CD14-positive monocyte (primary cell): ENCODE results near the gene CTCF. TPM values are rescaled to one million over a fixed set of nuclear protein-coding genes. Genes with fewer than 3 reads are reported as not detected.

Experiments used
- DNase-seq, 3 donors: peaks; one replicate each; pipeline ENCODE4 v3.0.0-alpha.2; 2011 to 2022
- H2AFZ ChIP-seq: 2 replicates; pipeline ENCODE4 v1.6.0; 2012; ENCODE audit warnings: mild to moderate bottlenecking, low read depth, low read length, inconsistent platforms; ENCODE audit not compliant: insufficient read depth, poor library complexity, severe bottlenecking
- H3K27ac ChIP-seq, 2 donors: 1 replicate in 1 of 2; 2 replicates in 1 of 2; pipeline ENCODE4 v1.5.1; 2012 to 2013; ENCODE audit warnings: low read length in 2 of 2, control low read depth in 1 of 2, inconsistent platforms in 1 of 2, low read depth in 1 of 2, mild to moderate bottlenecking in 1 of 2
- H3K27me3 ChIP-seq, 2 donors: one replicate each; pipeline versions ENCODE4 v1.6.0 to v1.6.1; 2011 to 2013; ENCODE audit warnings: low read length in 2 of 2; ENCODE audit not compliant: control insufficient read depth in 2 of 2, insufficient read depth in 2 of 2
- H3K36me3 ChIP-seq, 2 donors: replicated peaks in 1 of 2; 1 replicate in 1 of 2; 2 replicates in 1 of 2; pipeline versions ENCODE4 v1.5.1 to v1.6.1; 2012 to 2013; ENCODE audit warnings: low read length in 2 of 2, control low read depth in 1 of 2, inconsistent platforms in 1 of 2, mild to moderate bottlenecking in 1 of 2; ENCODE audit not compliant: insufficient read depth in 2 of 2, control insufficient read depth in 1 of 2
- H3K4me1 ChIP-seq, 2 donors: 1 replicate in 1 of 2; 2 replicates in 1 of 2; pipeline versions ENCODE4 v1.5.1 to v1.6.1; 2012 to 2013; ENCODE audit warnings: low read length in 2 of 2, control low read depth in 1 of 2, inconsistent platforms in 1 of 2, mild to moderate bottlenecking in 1 of 2, moderate library complexity in 1 of 2; ENCODE audit not compliant: insufficient read depth in 2 of 2, control insufficient read depth in 1 of 2
- H3K4me2 ChIP-seq: replicated peaks from 2 replicates; pipeline ENCODE3; 2012; ENCODE audit warnings: low read length, moderate library complexity, mild to moderate bottlenecking; ENCODE audit not compliant: poor library complexity, severe bottlenecking; ENCODE audit errors: extremely low read depth
- H3K4me3 ChIP-seq, 3 experiments: fragments of 200-600 bp in 1 of 3; sonication (generic) in 1 of 3; replicated peaks in 1 of 3; 1 replicate in 2 of 3; 2 replicates in 1 of 3; pipeline ENCODE4 v1.5.1; 2011 to 2013; ENCODE audit warnings: low read length in 3 of 3, mild to moderate bottlenecking in 3 of 3, control low read depth in 2 of 3, low read depth in 2 of 3, inconsistent platforms in 1 of 3, moderate library complexity in 1 of 3
- H3K79me2 ChIP-seq: 2 replicates; pipeline ENCODE4 v1.6.0; 2012; ENCODE audit warnings: mild to moderate bottlenecking, control low read depth, inconsistent platforms, low read length, moderate library complexity; ENCODE audit not compliant: insufficient read depth
- H3K9ac ChIP-seq: 2 replicates; pipeline ENCODE4 v1.6.0; 2017; ENCODE audit warnings: low read length, mild to moderate bottlenecking; ENCODE audit not compliant: insufficient read depth, poor library complexity, severe bottlenecking
- H3K9me3 ChIP-seq, 2 donors: replicated peaks in 1 of 2; 1 replicate in 1 of 2; 2 replicates in 1 of 2; pipeline versions ENCODE4 v1.5.1 to v1.6.1; 2012 to 2013; ENCODE audit warnings: low read length in 2 of 2, control low read depth in 1 of 2; ENCODE audit not compliant: control insufficient read depth in 1 of 2, insufficient read depth in 1 of 2
- H4K20me1 ChIP-seq: 2 replicates; pipeline ENCODE4 v1.6.0; 2012; ENCODE audit warnings: mild to moderate bottlenecking, low read length, control low read depth, moderate library complexity; ENCODE audit not compliant: insufficient read depth
- H3K27ac Mint-ChIP-seq, 7 donors: one replicate each; pipeline ENCODE4 v1.8.0; 2020; ENCODE audit warnings: mild to moderate bottlenecking in 7 of 7, mixed read lengths in 7 of 7, moderate library complexity in 6 of 7, inconsistent platforms in 2 of 7
- H3K27me3 Mint-ChIP-seq, 3 donors: one replicate each; pipeline ENCODE4 v1.8.0; 2021 to 2022; ENCODE audit warnings: low read depth in 3 of 3, mild to moderate bottlenecking in 3 of 3, mixed read lengths in 3 of 3, moderate library complexity in 3 of 3, inconsistent platforms in 1 of 3
- H3K36me3 Mint-ChIP-seq, 2 donors: one replicate each; pipeline ENCODE4 v1.8.0; 2020; ENCODE audit warnings: mixed read lengths in 2 of 2, inconsistent platforms in 1 of 2, mild to moderate bottlenecking in 1 of 2
- H3K4me1 Mint-ChIP-seq: one replicate; pipeline ENCODE4 v1.8.0; 2020; ENCODE audit warnings: mild to moderate bottlenecking, mixed read lengths
- H3K4me3 Mint-ChIP-seq, 2 donors: one replicate each; pipeline ENCODE4 v1.8.0; 2020; ENCODE audit warnings: mild to moderate bottlenecking in 2 of 2, mixed read lengths in 2 of 2, moderate library complexity in 1 of 2
- H3K9me3 Mint-ChIP-seq, 7 donors: one replicate each; pipeline ENCODE4 v1.8.0; 2020 to 2022; ENCODE audit warnings: mixed read lengths in 7 of 7, mild to moderate bottlenecking in 6 of 7, moderate library complexity in 6 of 7, inconsistent platforms in 2 of 7
- CTCF ChIP-seq: fragments of 200-600 bp; IDR thresholded peaks from one replicate; pipeline ENCODE4 v1.8.0; 2022; ENCODE audit warnings: antibody characterized with exemption, mild to moderate bottlenecking
- WGBS: methylation state at CpG from one replicate; pipeline ENCODE4 v1.1.5; 2013; ENCODE audit warnings: missing lambda C conversion rate; ENCODE audit not compliant: insufficient coverage; 5-methylcytosine and 5-hydroxymethylcytosine counted together
- intact Hi-C, 2 donors: fragments of 100-400 bp; cut with micrococcal nuclease; formaldehyde crosslinking; loops; one replicate each; pipeline versions ENCODE4 v1.15.0 to v1.15.1; 2023
- polyA plus RNA-seq, 3 donors: library from polyadenylated mRNA; depleted of rRNA in 1 of 3; unstranded in 2 of 3; stranded (reverse) in 1 of 3; fragments of 300-500 nt in 2 of 3; fragments of >200 nt in 1 of 3; fragmentation: Illumina TruSeq in 2 of 3; gene quantifications; 1 replicate in 2 of 3; 2 replicates in 1 of 3; pipeline ENCODE4 v1.2.3, GENCODE V29; 2012 to 2021

The CTCF gene
- polyA plus RNA-seq, 3 donors = 8.4 to 29.9 (median 17.7) TPM

GRCh38 chr16:67541391-67542263 is 20.7 kb upstream of the CTCF start:
- Mint-ChIP-seq H3K27ac (peak overlapping the region in 3 of 7 donors; percentile 65 to 80 (median 79)), H3K4me1 (peaks cover 29% of the 10 kb centered on the region), H3K4me3 (no peak overlapping the region), H3K9me3 (peaks cover 0 to 5% (median 0%) of the 10 kb centered on the region in 7 donors), H3K27me3 (peaks cover 8 to 26% (median 10%) of the 10 kb centered on the region in 3 donors), H3K36me3 (peaks cover 74 to 86% of the 10 kb centered on the region in 2 donors)
- DNase-seq = no peak
- intact Hi-C loops = no loop called here
- WGBS = 89% methylated on average over 11 of the region's 14 CpGs
- no peak for TF ChIP-seq CTCF
- Histone ChIP-seq H3K4me3 (no peak overlapping the region), H3K9ac (no peak overlapping the region), H4K20me1 (peaks cover 100% of the 10 kb centered on the region), H3K4me1 (peaks cover 24 to 47% of the 10 kb centered on the region in 2 donors), H3K79me2 (peaks cover 20% of the 10 kb centered on the region), H3K36me3 (peaks cover 77 to 82% of the 10 kb centered on the region in 2 donors), H2AFZ (no peak overlapping the region), H3K4me2 (no peak overlapping the region), H3K27ac (no peak overlapping the region), H3K27me3 (peaks cover 0 to 7% of the 10 kb centered on the region in 2 donors), H3K9me3 (no peaks in the 10 kb centered on the region)

- Histone ChIP-seq H3K4me2 (no peak overlapping the region), H3K36me3 (peaks cover 79 to 88% of the 10 kb centered on the region in 2 donors), H3K4me3 (no peak overlapping the region), H3K27ac (no peak overlapping the region), H2AFZ (no peak overlapping the region), H4K20me1 (peaks cover 100% of the 10 kb centered on the region), H3K9me3 (no peaks in the 10 kb centered on the region), H3K4me1 (peaks cover 25 to 47% of the 10 kb centered on the region in 2 donors), H3K9ac (no peak overlapping the region), H3K79me2 (peaks cover 15% of the 10 kb centered on the region), H3K27me3 (peaks cover 0 to 6% of the 10 kb centered on the region in 2 donors)
- Mint-ChIP-seq H3K27ac (peak overlapping the region in 4 of 7 donors; percentile 43 to 77 (median 58)), H3K9me3 (peaks cover 0 to 4% (median 0%) of the 10 kb centered on the region in 7 donors), H3K27me3 (peaks cover 5 to 18% (median 5%) of the 10 kb centered on the region in 3 donors), H3K36me3 (peaks cover 74 to 92% of the 10 kb centered on the region in 2 donors), H3K4me3 (no peak overlapping the region), H3K4me1 (peaks cover 31% of the 10 kb centered on the region)
- no peak for TF ChIP-seq CTCF
- DNase-seq = peak in 2 of 3 donors; percentile 39 to 47
- intact Hi-C loops = no loop called here
These were observed 19.9 kb upstream of the CTCF start for GRCh38 chr16:67542464-67542863.
